Activated naive CD4-positive, alpha-beta T cell treated with anti-CD3 and anti-CD28 coated beads, Interleukin-2, amount 50 U/mL, for 16 hours (primary cell): Measurements from ENCODE around the gene DCDC2B.
"Not testable (repeated sequence)": the region's sequence is repeated elsewhere in the genome, so short reads cannot be mapped to it uniquely, and the experiment has no call there.

Experiments used
- DNase-seq: peaks from one replicate; pipeline ENCODE4 v3.0.0-alpha.2; 2020

Gene DCDC2B

GRCh38 chr1:32228771-32229170, 19.9 kb downstream of the DCDC2B start:
- DNase-seq, result no peak

DNA sequence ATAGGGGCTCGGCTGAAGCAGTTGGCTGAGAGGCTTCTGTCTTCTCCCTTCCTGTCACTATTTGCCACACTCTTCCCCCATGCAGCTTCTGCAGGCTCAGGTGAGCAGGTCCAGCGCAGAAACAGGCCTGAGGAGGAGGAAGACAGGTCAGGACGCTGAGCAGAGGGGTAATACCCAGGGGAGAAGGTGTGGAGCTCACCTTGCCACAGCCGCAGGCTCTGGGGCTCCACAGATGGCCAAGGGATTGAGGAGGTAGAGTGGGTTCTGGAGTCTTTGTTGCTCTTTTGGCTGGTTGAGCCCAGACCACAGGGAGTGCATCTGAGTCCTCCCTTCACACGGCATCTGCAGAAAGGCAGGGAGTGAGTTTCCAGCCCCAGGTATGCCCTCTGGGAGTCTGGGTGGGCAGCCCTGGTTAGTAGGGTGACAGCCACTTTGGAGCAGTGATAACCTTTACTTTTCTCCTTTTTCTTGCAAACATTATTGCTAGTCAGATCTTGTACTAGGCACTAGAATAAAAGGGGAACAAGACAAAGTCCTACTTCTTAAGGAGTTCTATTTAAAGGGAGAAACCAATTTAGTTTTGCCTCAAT, 23.0 kb downstream of the DCDC2B start:
- DNase-seq, result no peak

- DNase-seq, result no peak
Observed at GRCh38 chr1:32232558-32233304, 23.8 kb downstream of the DCDC2B start.

DNA sequence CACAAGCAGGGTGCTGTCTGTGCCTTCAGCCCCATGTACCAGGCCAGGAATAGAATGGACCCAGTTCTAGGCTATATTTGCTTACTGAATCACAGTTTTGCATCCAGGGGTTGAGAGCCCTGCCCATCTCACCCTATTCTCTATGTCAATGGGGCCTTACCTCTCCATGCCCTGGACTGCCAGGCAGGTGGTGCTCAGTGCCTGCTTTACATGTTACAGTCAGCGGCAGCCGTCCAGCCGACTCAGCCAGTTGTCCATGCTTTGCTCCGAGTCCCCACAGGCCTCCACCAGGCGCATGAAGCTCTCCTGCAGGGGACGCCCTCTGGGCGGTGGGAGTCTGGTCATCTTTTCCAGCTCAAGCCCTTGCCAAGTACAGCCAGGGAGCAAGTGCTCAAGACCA, 25.9 kb downstream of the DCDC2B start:
- DNase-seq, result no peak

- no peak for DNase-seq
Observed at GRCh38 chr1:32239337-32239736, 30.4 kb downstream of the DCDC2B start.

- no peak for DNase-seq
Observed at GRCh38 chr1:32239790-32240139, 30.9 kb downstream of the DCDC2B start.

GRCh38 chr1:32240140-32240951, 31.5 kb downstream of the DCDC2B start:
- DNase-seq, result peak; percentile 53

DNA sequence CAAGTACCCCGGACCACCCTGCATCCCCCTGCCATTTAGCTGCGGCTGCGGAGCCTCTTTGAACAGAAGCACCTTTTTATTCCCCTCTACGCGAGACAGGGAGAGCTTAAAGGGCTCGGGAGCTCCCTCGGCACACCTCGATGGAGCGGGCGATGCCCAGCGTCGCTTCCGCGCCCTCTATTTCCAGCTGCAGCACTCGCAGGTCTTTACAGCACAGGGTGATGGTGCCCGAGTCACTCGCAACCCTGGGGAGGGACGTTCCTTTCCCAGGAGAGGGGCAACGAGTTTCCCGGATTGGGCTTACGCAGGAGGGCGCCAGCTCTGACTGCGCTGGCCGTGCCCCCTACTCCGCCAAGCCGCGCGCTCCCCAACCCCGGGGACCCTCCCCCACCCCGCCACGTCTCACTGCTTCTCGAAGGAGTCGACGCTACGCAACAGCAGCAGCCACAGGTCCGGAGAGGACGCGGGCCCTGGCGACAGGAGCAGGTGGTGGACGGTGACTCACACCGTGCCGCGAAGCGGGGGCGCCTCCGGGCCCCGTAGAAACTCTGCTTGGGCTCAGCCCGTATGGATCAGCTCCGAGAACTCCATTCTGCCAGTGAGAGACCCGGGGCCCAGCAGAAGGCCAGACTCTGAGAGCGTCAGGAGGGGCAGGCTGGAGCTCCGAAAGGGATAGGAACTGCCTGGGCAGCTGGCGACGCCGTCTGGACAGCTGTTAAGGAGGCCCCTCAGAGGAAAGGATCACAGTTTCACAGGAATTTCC, 32.3 kb downstream of the DCDC2B start:
- peak; percentile 44 for DNase-seq

GRCh38 chr1:32242341-32242851, 33.5 kb downstream of the DCDC2B start:
- DNase-seq, result no peak

DNA sequence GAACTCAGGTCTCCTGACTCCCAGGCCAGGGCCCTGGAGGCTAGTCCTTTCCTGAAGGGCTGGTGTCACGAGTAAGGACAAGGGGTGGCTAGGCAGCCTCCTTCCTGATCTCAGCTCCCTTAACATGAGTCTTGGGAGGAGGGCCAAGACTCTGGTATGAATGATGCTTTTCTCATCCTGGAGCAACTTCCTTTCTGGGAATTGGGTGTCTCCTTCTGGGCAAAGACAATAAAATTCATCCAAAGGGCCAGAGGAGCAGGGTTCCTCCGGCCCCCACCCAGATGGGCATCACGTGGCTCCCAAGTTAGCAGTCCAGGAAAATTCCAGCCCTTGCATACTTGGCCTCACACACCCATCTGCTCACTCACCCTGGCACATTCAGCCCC, 38.0 kb downstream of the DCDC2B start, which contains the start of gene FAM167B:
FAM167B (plus strand) TSS at position 335 of the 386 bp plus-strand sequence. CDS start 200 bp downstream, outside the sequence.
- DNase-seq, result no peak

- no peak for DNase-seq
Observed at GRCh38 chr1:32247452-32247851, 38.6 kb downstream of the DCDC2B start.

DNA sequence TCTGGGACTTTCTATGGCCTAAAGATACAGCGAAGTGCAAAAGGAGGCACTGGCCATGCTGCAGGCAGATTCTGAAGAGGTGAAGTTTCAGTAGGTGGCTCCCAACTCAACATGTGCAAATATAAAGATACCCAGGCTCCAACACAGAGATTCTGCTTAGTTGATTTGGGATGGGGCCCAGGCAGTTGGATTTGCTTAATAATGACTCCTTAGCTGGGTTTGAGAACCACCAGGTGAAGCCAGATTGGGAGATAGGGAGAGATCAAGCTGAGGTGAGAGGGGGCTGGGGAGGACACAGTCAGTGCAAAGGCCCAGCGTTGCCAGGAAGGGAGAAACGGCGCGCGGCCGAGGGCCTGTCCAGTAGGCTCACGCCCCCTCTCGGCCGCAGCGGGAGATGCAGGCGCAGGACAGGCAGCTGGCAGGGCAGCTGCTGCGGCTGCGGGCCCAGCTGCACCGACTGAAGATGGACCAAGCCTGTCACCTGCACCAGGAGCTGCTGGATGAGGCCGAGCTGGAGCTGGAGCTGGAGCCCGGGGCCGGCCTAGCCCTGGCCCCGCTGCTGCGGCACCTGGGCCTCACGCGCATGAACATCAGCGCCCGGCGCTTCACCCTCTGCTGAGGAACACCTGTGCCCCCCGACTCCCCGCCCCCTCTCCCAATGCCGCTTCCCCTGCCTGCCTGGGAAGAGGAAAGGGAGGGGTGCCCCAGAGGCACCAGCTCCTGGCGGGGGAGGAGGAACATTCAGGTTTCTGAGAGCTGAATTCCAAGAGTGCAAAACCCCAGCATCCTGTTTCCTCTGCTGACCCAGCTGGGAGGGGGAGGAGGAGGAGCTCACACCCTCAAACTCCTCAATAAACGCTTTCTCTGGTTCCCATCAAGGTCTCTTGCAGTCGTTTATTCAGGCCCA, 39.3 kb downstream of the DCDC2B start:
- DNase-seq, result peak; percentile 80

- DNase-seq, result peak; percentile 74
Observed at GRCh38 chr1:32249831-32250525, 41.1 kb downstream of the DCDC2B start.

DNA sequence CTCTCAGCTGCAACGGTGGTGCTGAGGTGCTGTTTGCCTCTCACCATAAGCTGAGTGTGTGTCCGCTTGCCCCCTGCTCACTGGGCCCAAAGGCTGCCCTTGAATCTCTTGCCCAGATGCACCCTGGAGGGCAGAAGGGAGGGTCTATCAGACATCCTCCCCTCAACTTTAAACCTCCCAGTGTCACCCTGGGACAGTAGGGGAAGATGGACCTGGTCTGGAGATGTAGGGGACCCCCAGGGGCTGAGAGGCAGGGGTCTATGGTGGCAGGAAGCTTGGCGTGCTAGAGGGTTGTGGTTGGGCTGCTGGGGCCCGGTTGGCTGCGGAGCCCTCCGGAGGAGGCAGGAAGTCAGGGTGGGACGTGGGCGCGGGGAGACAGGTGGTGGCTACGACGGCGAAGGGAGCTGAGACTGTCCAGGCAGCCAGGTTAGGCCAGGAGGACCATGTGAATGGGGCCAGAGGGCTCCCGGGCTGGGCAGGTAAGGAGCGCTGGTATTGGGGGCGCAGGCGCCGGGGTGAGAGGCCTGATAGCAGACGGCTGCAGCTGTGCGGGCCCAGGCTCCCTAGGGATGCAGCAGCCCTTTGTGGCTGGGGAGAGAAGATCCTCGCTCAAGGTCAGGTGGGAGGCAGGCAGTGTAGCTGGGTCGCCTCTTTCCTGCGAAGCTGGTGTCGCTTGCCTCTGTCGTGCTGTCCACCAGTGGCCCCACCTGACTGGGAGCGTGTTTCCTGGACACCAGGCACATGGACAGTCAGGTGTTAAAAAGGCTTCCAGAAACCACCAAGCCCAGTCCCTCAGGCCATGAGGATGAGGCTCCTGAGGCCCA, 42.2 kb downstream of the DCDC2B start, which contains the start of gene LCK:
LCK (plus strand) TSS at position 373 of the 824 bp plus-strand sequence. CDS start 23,065 bp downstream, outside the sequence.
- peak; percentile 69 for DNase-seq

DNA sequence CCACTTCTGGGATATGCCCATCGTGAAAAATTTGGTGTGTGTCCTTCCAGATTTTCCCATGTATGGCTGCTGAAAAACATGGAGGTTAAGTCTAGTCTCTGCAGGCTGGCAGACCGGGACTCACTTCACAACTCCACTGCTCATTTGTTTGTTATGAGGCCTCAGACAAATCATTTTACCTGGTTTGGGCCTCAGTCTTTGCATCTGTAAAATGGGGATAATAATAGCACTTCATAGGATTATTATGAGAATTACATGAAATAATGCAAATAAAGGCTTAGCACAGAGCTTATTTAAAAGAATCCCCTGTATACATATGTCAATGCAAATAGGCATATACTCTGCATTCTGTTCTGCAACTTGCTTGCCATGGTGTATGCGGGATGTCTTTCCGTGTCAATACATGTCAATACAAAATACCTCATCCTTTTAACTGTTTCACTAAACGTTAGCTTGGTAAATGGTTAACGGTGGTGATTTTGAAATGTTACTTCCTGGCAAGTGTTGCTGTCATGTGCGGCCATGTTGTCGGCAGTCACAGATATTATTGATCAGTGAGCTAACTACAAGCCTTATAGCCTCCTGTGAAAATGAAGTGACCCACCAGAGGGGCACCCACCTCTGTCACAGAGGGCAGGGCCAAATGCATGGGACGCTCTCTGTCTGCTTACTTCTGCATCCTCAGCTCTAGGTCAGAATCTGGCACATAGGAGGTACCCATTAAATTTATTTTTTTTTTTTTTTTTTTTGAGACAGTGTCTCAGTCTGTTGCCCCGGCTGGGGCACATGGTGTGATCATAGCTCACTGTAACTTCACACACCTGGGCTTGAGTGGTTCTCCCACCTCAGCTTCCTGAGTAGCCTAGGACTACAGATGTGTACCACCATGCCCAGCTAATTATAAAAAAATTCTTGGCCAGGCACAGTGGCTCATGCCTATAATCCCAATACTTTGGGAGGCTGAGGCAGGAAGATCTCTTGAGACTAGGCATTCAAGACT, 46.5 kb downstream of the DCDC2B start:
- no peak for DNase-seq

DNA sequence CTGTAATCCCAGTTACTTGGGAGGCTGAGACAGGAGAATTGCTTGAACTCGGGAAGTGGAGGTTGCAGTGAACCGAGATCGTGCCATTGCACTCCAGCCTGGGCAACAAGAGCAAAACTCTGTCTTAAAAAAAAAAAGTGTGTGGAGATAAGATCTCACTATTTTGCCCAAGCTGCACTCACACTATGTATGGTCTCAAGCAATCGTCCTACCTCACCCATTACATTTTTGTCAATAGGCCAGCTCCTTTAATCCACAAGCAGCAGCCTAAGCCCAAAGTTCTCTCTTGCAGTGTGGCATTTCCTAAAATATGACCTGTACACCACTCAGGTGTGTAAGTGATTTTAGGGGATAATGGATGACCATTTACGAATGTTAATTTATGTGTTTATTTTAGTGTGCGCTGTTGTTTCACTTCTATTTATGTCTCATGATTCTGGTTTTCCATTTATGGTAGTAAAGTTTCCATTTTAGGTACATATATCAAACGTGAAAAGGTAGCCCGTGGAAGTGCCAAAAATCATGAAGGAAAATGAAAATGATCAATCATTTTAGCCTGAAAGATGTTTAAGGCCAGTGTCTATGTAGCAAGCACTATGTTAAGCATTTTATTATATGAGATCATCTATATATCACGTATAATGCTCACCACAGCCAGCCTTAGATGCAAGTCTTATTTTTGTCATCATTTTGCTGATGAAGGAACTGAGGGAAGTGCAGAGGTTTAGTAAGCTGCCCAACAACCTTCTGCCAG, 47.8 kb downstream of the DCDC2B start:
- DNase-seq, result no peak

DNA sequence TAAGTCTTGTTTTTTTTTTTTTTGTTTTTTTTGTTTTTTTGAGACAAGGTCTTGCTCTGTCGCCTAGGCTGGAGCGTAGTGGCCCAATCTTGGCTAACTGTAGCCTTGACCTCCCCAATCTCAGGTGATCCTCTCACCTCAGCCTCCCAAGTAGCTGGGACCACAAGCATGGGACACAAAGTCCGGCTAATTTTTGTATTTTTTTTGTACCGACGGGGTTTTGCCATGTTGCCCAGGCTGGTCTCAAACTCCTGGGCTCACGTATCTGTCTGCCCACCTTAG, 48.3 kb downstream of the DCDC2B start:
- no peak for DNase-seq

DNA sequence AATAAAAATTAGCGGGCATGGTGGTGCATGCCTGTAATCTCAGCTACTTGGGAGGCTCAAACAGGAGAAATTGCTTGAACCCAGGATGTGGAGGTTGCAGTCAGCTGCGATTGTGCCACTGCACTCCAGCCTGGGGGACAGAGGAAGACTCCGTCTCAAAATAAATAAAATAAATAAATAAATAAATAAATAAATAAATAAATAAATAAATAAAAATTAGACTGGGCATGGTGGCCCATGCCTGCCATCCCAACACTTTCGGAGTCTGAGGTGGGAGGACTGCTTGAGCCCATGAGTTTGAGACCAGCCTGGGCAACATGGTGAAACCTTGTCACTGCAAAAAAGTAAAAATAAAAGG, 54.3 kb downstream of the DCDC2B start:
- not testable (repeated sequence) for DNase-seq
